ENCODE data around the gene ATAD1. TPM values are rescaled to one million over a fixed set of nuclear protein-coding genes. Genes with fewer than 3 reads are reported as not detected.
A peak's percentile ranks its signal among the peaks of the same experiment; 100 is the strongest.
"Not testable (repeated sequence)": the region's sequence is repeated elsewhere in the genome, so short reads cannot be mapped to it uniquely, and the experiment has no call there.

ATAD1 gene
- total RNA-seq, 1 donor from 2014 or later, result 48.0 TPM

GRCh38 chr10:87842220-87842641 is 24.2 kb upstream of the ATAD1 start:
- peak; percentile 87 for DNase-seq (ENCODE audit: low read depth)
- no peak overlapping the region for H3K4me3 ChIP-seq (ENCODE audit: low read depth, low read length)
- no peaks in the 10 kb centered on the region for H3K27me3 ChIP-seq (ENCODE audit: control insufficient read depth, insufficient read depth, low read length)
- TF ChIP-seq, protein P1, sequence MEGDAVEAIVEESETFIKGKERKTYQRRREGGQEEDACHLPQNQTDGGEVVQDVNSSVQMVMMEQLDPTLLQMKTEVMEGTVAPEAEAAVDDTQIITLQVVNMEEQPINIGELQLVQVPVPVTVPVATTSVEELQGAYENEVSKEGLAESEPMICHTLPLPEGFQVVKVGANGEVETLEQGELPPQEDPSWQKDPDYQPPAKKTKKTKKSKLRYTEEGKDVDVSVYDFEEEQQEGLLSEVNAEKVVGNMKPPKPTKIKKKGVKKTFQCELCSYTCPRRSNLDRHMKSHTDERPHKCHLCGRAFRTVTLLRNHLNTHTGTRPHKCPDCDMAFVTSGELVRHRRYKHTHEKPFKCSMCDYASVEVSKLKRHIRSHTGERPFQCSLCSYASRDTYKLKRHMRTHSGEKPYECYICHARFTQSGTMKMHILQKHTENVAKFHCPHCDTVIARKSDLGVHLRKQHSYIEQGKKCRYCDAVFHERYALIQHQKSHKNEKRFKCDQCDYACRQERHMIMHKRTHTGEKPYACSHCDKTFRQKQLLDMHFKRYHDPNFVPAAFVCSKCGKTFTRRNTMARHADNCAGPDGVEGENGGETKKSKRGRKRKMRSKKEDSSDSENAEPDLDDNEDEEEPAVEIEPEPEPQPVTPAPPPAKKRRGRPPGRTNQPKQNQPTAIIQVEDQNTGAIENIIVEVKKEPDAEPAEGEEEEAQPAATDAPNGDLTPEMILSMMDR (IDR thresholded peaks at IDR 0.05; ENCODE audit: insufficient read depth, low read length, poor library complexity, severe bottlenecking), result no peak
- H3K36me3 ChIP-seq (ENCODE audit: control insufficient read depth, insufficient read depth, low read length), result no peaks in the 10 kb centered on the region

DNA sequence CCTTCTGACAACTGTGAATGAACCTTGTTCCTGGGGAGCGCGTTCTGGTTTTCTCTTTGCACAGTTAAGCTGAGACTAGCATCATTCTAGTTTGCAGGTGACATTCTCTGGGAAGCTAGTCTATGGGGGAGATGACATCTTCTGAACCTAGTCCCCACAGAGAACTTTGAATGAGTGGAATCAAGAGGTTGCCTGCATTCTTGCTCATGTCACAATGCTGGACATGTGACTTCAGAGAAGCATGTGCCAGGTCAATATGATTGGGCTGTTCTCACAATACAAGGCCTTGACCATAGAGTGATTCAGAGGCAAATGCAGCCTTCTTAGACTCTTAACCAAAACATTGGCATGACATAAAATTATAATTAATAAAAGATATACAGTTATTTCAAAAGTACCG is 23.2 kb upstream of the ATAD1 start:
- Histone ChIP-seq H3K4me3 (ENCODE audit: low read depth, low read length) (no peak overlapping the region), H3K36me3 (ENCODE audit: control insufficient read depth, insufficient read depth, low read length) (no peaks in the 10 kb centered on the region), H3K27me3 (ENCODE audit: control insufficient read depth, insufficient read depth, low read length) (no peaks in the 10 kb centered on the region)
- DNase-seq (ENCODE audit: low read depth), result no peak
- TF ChIP-seq, protein P1 (IDR thresholded peaks at IDR 0.05; ENCODE audit: insufficient read depth, low read length, poor library complexity, severe bottlenecking), result no peak

GRCh38 chr10:87838650-87839049 is 20.6 kb upstream of the ATAD1 start:
- Histone ChIP-seq H3K27me3 (ENCODE audit: control insufficient read depth, insufficient read depth, low read length) (no peaks in the 10 kb centered on the region), H3K36me3 (ENCODE audit: control insufficient read depth, insufficient read depth, low read length) (no peaks in the 10 kb centered on the region), H3K4me3 (ENCODE audit: low read depth, low read length) (no peak overlapping the region)
- no peak for DNase-seq (ENCODE audit: low read depth)
- TF ChIP-seq, protein P1 (IDR thresholded peaks at IDR 0.05; ENCODE audit: insufficient read depth, low read length, poor library complexity, severe bottlenecking), result no peak

DNA sequence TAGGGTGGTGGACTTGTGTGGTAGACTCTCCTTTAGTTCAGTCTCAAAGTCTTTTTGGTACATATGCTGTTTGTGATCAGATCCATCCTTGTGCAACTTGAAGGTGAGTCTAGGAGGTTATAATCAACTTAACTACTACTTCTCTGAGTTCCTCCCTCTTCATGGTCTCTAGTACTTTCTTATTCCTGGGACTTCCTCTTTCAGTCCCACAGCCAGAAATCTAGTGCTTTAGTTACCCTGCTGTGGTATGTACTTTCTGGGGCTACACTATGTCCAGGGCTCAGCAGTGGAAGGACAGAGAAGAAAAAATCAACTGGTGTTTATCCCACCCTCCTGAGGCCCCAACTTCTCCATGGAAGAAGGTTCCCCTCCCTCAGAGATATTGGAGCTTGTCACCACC is 19.4 kb upstream of the ATAD1 start:
- no peak overlapping the region for H3K4me3 ChIP-seq (ENCODE audit: low read depth, low read length)
- DNase-seq (ENCODE audit: low read depth), result no peak
- TF ChIP-seq, protein P1 (IDR thresholded peaks at IDR 0.05; ENCODE audit: insufficient read depth, low read length, poor library complexity, severe bottlenecking), result no peak
- no peaks in the 10 kb centered on the region for H3K36me3 ChIP-seq (ENCODE audit: control insufficient read depth, insufficient read depth, low read length)
- H3K27me3 ChIP-seq (ENCODE audit: control insufficient read depth, insufficient read depth, low read length), result no peaks in the 10 kb centered on the region

DNA sequence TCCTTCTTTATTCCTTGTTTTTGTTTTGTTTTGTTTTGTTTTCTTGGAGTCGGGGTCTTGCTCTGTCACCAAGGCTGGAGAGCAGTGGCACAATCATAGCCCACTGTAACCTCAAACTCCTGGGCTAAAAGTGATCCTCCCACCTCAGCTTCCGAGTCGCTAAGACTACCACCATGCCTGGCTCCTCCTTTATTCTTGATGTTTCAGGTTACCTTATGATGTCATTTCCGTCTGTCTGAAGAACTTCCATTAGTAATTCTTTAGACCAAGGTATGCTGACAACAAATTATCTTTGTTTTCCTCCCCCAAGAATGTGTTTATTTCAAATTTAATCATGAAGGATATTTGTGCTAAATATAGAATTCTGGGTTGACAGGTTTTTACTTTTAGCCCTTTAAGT is 18.1 kb upstream of the ATAD1 start:
- TF ChIP-seq, protein P1 (IDR thresholded peaks at IDR 0.05; ENCODE audit: insufficient read depth, low read length, poor library complexity, severe bottlenecking), result no peak
- no peak overlapping the region for H3K4me3 ChIP-seq (ENCODE audit: low read depth, low read length)
- H3K36me3 ChIP-seq (ENCODE audit: control insufficient read depth, insufficient read depth, low read length), result no peaks in the 10 kb centered on the region
- no peaks in the 10 kb centered on the region for H3K27me3 ChIP-seq (ENCODE audit: control insufficient read depth, insufficient read depth, low read length)
- no peak for DNase-seq (ENCODE audit: low read depth)

- H3K4me3 ChIP-seq (ENCODE audit: low read depth, low read length), result no peak overlapping the region
- DNase-seq (ENCODE audit: low read depth), result no peak
- H3K27me3 ChIP-seq (ENCODE audit: control insufficient read depth, insufficient read depth, low read length), result no peaks in the 10 kb centered on the region
- TF ChIP-seq, protein P1 (IDR thresholded peaks at IDR 0.05; ENCODE audit: insufficient read depth, low read length, poor library complexity, severe bottlenecking), result no peak
- H3K36me3 ChIP-seq (ENCODE audit: control insufficient read depth, insufficient read depth, low read length), result no peaks in the 10 kb centered on the region
These were observed 12.1 kb upstream of the ATAD1 start for GRCh38 chr10:87829986-87830729.

- H3K36me3 ChIP-seq (ENCODE audit: control insufficient read depth, insufficient read depth, low read length); DNase-seq (ENCODE audit: low read depth); H3K4me3 ChIP-seq (ENCODE audit: low read depth, low read length); H3K27me3 ChIP-seq (ENCODE audit: control insufficient read depth, insufficient read depth, low read length): not testable (repeated sequence)
These were observed 11.0 kb upstream of the ATAD1 start for GRCh38 chr10:87829051-87829450.

All from kidney epithelial cell (primary cell).